ENCODE results near the gene TGFBRAP1. TPM values are rescaled to one million over a fixed set of nuclear protein-coding genes. Genes with fewer than 3 reads are reported as not detected.

Gene TGFBRAP1
- total and polyA plus RNA-seq, 2 experiments from 2014 or later, result 10.4 to 18.3 TPM

DNA sequence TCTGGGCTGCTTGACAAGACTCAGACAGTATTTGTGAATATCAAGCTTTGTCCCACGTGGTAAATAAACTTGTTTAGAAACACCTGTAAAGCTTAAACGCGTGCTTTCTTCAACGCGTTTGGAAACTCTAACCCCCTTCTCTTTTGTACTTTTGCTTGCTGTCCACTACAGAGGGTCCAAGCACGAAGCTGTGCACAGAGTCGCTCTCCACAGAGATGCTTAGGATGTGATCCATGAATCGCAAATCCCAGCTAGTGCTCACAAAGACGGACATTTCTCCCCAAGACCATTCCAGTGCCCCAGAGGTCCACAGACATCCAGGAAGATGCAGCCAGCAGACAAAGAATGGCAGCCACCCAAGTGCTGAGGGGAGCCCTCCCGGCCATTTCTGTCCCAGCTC is 88.1 kb downstream of the TGFBRAP1 start, which contains the start of gene GPR45:
Gene GPR45, plus strand, starts transcription at position 301 of the 400 bp plus-strand sequence. CDS start 116 bp downstream, outside the sequence.
- H3K79me2 ChIP-seq, result no peaks in the 10 kb centered on the region
- H3K4me3 ChIP-seq, result no peak within 1 kb of the TSS
- H3K9me3 ChIP-seq (ENCODE audit: low read depth), result no peaks in the 10 kb centered on the region
- WGBS (ENCODE audit: low lambda C conversion rate, missing lambda C conversion rate), result 95% methylated on average over 10 of the region's 10 CpGs
- H3K4me1 ChIP-seq (ENCODE audit: insufficient read depth), result no peaks in the 10 kb centered on the region
- H3K27ac ChIP-seq, result no peak within 1 kb of the TSS
- no peaks in the 10 kb centered on the region for H4K20me1 ChIP-seq (ENCODE audit: insufficient read depth, poor library complexity, severe bottlenecking)
- H3K27me3 ChIP-seq, result no peaks in the 10 kb centered on the region
- no peak within 1 kb of the TSS for H2AFZ ChIP-seq
- no peak for DNase-seq (ENCODE audit: low spot score)
- H3K36me3 ChIP-seq (replicated peaks; ENCODE audit: insufficient read depth, low read depth), result no peaks in the 10 kb centered on the region
- no peaks in the 10 kb centered on the region for H3K9me2 ChIP-seq (replicated peaks; ENCODE audit: insufficient read depth)
- no peak within 1 kb of the TSS for H3K4me2 ChIP-seq
- no peak for TF ChIP-seq EZH2phosphoT487 (IDR thresholded peaks at IDR 0.05; ENCODE audit: low read depth, severe bottlenecking, unreplicated experiment)
- TF ChIP-seq, protein P1, sequence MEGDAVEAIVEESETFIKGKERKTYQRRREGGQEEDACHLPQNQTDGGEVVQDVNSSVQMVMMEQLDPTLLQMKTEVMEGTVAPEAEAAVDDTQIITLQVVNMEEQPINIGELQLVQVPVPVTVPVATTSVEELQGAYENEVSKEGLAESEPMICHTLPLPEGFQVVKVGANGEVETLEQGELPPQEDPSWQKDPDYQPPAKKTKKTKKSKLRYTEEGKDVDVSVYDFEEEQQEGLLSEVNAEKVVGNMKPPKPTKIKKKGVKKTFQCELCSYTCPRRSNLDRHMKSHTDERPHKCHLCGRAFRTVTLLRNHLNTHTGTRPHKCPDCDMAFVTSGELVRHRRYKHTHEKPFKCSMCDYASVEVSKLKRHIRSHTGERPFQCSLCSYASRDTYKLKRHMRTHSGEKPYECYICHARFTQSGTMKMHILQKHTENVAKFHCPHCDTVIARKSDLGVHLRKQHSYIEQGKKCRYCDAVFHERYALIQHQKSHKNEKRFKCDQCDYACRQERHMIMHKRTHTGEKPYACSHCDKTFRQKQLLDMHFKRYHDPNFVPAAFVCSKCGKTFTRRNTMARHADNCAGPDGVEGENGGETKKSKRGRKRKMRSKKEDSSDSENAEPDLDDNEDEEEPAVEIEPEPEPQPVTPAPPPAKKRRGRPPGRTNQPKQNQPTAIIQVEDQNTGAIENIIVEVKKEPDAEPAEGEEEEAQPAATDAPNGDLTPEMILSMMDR (IDR thresholded peaks at IDR 0.05; ENCODE audit: poor library complexity), result no peak
- TF ChIP-seq EZH2 (IDR thresholded peaks at IDR 0.05; ENCODE audit: borderline replicate concordance), result no peak

DNA sequence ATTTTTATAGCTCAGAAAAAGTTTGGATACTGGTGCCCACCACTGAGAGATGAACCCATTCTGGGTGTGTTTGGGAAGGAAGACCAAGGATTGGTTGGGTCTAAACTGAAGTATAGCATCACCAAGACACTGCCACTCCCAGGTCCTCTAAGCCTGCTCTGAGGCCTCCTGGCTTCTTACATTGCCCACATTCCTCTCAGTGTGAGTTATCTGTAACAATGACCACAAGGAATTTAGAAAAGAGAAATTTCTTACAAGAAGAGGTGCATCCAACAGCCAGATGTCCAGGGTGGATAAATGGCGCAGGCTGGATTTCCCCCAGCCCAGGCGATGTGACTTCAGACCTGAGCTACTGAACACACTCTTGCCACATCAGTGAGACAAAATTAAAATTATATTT is 89.6 kb downstream of the TGFBRAP1 start:
- no peaks in the 10 kb centered on the region for H4K20me1 ChIP-seq (ENCODE audit: insufficient read depth, poor library complexity, severe bottlenecking)
- WGBS (ENCODE audit: low lambda C conversion rate, missing lambda C conversion rate), result 91% methylated on average over 2 of the region's 2 CpGs
- H3K27me3 ChIP-seq, result no peaks in the 10 kb centered on the region
- no peaks in the 10 kb centered on the region for H3K79me2 ChIP-seq
- no peak for DNase-seq (ENCODE audit: low spot score)
- no peak overlapping the region for H3K4me3 ChIP-seq
- H3K27ac ChIP-seq, result no peak overlapping the region
- H2AFZ ChIP-seq, result no peak overlapping the region
- no peak overlapping the region for H3K4me2 ChIP-seq
- H3K36me3 ChIP-seq (replicated peaks; ENCODE audit: insufficient read depth, low read depth), result no peaks in the 10 kb centered on the region
- TF ChIP-seq EZH2phosphoT487 (IDR thresholded peaks at IDR 0.05; ENCODE audit: low read depth, severe bottlenecking, unreplicated experiment) (no peak), EZH2 (IDR thresholded peaks at IDR 0.05; ENCODE audit: borderline replicate concordance) (no peak)
- TF ChIP-seq, protein P1 (IDR thresholded peaks at IDR 0.05; ENCODE audit: poor library complexity), result no peak
- H3K9me2 ChIP-seq (replicated peaks; ENCODE audit: insufficient read depth), result no peaks in the 10 kb centered on the region
- H3K9me3 ChIP-seq (ENCODE audit: low read depth), result no peaks in the 10 kb centered on the region
- no peaks in the 10 kb centered on the region for H3K4me1 ChIP-seq (ENCODE audit: insufficient read depth)

DNA sequence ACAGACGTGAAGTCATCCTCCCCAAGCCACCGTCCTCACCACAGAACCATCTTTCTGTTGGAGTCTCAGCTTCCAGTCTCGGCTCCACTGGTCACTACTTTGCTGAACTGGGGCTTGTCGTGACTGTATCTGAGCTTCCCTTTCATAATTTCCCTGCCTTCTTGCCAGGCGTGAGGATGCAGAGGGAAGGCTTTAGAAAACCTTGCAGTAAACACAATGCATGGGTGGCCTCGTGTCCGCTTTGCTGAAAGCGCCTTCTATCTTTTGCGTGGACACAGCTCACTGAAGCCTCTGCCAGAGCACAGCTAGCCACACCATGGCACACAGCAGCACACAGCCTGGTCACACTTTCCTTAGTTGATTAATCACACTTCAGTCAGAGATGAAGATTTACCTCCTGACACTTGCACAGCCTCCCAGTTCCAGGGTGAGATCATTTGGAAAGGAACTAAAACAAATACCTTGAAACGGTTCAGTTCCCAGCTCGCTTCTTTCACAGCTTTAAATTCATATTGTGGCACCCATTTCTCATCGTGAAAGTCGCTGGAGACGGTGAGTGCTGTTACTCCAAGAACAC is 90.8 kb downstream of the TGFBRAP1 start:
- 85% methylated on average over 14 of the region's 14 CpGs for WGBS (ENCODE audit: low lambda C conversion rate, missing lambda C conversion rate)
- Histone ChIP-seq H3K79me2 (no peaks in the 10 kb centered on the region), H3K36me3 (replicated peaks; ENCODE audit: insufficient read depth, low read depth) (no peaks in the 10 kb centered on the region), H2AFZ (peak overlapping the region; percentile 15), H3K27me3 (no peaks in the 10 kb centered on the region), H3K9me2 (replicated peaks; ENCODE audit: insufficient read depth) (no peaks in the 10 kb centered on the region), H3K4me1 (ENCODE audit: insufficient read depth) (no peaks in the 10 kb centered on the region), H4K20me1 (ENCODE audit: insufficient read depth, poor library complexity, severe bottlenecking) (no peaks in the 10 kb centered on the region), H3K27ac (no peak overlapping the region), H3K4me2 (no peak overlapping the region), H3K9me3 (ENCODE audit: low read depth) (no peaks in the 10 kb centered on the region), H3K4me3 (no peak overlapping the region)
- DNase-seq (ENCODE audit: low spot score), result no peak
- TF ChIP-seq, protein P1 (IDR thresholded peaks at IDR 0.05; ENCODE audit: poor library complexity), result no peak
- no peak for TF ChIP-seq EZH2phosphoT487 (IDR thresholded peaks at IDR 0.05; ENCODE audit: low read depth, severe bottlenecking, unreplicated experiment)
- TF ChIP-seq EZH2 (IDR thresholded peaks at IDR 0.05; ENCODE audit: borderline replicate concordance), result no peak

All from hepatocyte (in vitro differentiated cells).